Stimulated activated effector memory CD8-positive, alpha-beta T cell treated with anti-CD3 and anti-CD28 coated beads, Interleukin-12 subunit alpha, Interleukin-12 subunit beta, amount 100 ng/mL, for 72 hours (primary cell): ENCODE results near the gene CDCA3.

Source experiments
- ATAC-seq: fragments of 150-1000 bp; cut with Tn5 transposase; 2 replicates; pipeline ENCODE4 v1.10.0; 2021
- DNase-seq, 2 donors: peaks; one replicate each; pipeline ENCODE4 v3.0.0; 2021 to 2022; ENCODE audit warnings: low spot score in 2 of 2
- H3K27ac Mint-ChIP-seq: one replicate; pipeline ENCODE4 v1.8.0; 2022; ENCODE audit warnings: mild to moderate bottlenecking, mixed read lengths
- H3K36me3 Mint-ChIP-seq: one replicate; pipeline ENCODE4 v1.8.0; 2022; ENCODE audit warnings: mild to moderate bottlenecking, mixed read lengths
- H3K4me1 Mint-ChIP-seq: one replicate; pipeline ENCODE4 v1.8.0; 2022; ENCODE audit warnings: mixed read lengths
- H3K4me3 Mint-ChIP-seq: one replicate; pipeline ENCODE4 v1.8.0; 2022; ENCODE audit warnings: mild to moderate bottlenecking, mixed read lengths
- H3K9me3 Mint-ChIP-seq: one replicate; pipeline ENCODE4 v1.8.0; 2022; ENCODE audit warnings: mixed read lengths

The CDCA3 gene

GRCh38 chr12:6849976-6850560, 1.0 kb downstream of the CDCA3 start:
- Mint-ChIP-seq H3K4me3 (peak overlapping the region; percentile 84), H3K27ac (peak overlapping the region; percentile 92), H3K4me1 (peaks cover 44% of the 10 kb centered on the region), H3K36me3 (peaks cover 50% of the 10 kb centered on the region), H3K9me3 (no peaks in the 10 kb centered on the region)
- ATAC-seq (no peak), DNase-seq (no peak)

GRCh38 chr12:6849427-6849826, 1.7 kb downstream of the CDCA3 start:
- H3K4me3 Mint-ChIP-seq, result peak overlapping the region; percentile 84
- H3K36me3 Mint-ChIP-seq, result peaks cover 50% of the 10 kb centered on the region
- DNase-seq (no peak), ATAC-seq (no peak)
- peaks cover 44% of the 10 kb centered on the region for H3K4me1 Mint-ChIP-seq
- H3K9me3 Mint-ChIP-seq, result no peaks in the 10 kb centered on the region
- H3K27ac Mint-ChIP-seq, result peak overlapping the region; percentile 92

DNA sequence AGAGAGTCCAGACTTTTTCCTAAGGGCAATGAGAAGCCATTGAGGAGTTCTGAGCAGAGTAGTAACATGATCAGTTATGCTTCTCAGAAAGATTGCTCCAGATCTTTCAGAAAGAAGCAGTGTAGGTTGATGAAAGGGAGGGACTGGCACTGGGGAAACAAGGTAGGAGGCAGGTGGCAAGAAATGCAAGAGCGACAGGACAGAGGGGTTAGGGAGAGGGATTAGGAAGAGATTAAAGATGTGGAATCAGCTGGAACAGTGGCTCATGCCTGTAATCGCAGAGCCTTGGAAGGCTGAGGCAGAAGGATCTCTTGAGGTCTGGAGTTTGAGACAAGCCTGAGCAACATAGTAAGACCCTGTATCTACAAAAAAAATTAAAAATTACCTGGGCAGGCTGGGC, 3.4 kb downstream of the CDCA3 start:
- Mint-ChIP-seq H3K9me3 (no peaks in the 10 kb centered on the region), H3K36me3 (peaks cover 32% of the 10 kb centered on the region), H3K27ac (no peak overlapping the region)

GRCh38 chr12:6846316-6846869, 4.7 kb downstream of the CDCA3 start:
- DNase-seq, result no peak
- peaks cover 24% of the 10 kb centered on the region for H3K4me1 Mint-ChIP-seq
- H3K36me3 Mint-ChIP-seq, result peaks cover 19% of the 10 kb centered on the region
- no peak overlapping the region for H3K4me3 Mint-ChIP-seq
- H3K9me3 Mint-ChIP-seq, result no peaks in the 10 kb centered on the region
- H3K27ac Mint-ChIP-seq, result no peak overlapping the region
- no peak for ATAC-seq

More for the DNA sequence above, 3.4 kb downstream of the CDCA3 start:
- ATAC-seq, result no peak
- Mint-ChIP-seq H3K4me3 (no peak overlapping the region), H3K4me1 (peaks cover 26% of the 10 kb centered on the region)
- no peak for DNase-seq

- ATAC-seq (no peak), DNase-seq (no peak)
Observed at GRCh38 chr12:6845395-6845794, 5.7 kb downstream of the CDCA3 start.

GRCh38 chr12:6843118-6843902, 7.8 kb downstream of the CDCA3 start:
- H3K4me1 Mint-ChIP-seq, result no peaks in the 10 kb centered on the region
- peaks cover 7% of the 10 kb centered on the region for H3K36me3 Mint-ChIP-seq
- no peak for ATAC-seq
- no peak overlapping the region for H3K27ac Mint-ChIP-seq
- H3K4me3 Mint-ChIP-seq, result no peak overlapping the region
- H3K9me3 Mint-ChIP-seq, result no peaks in the 10 kb centered on the region
- no peak for DNase-seq

More at GRCh38 chr12:6845395-6845794, 5.7 kb downstream of the CDCA3 start:
- H3K4me3 Mint-ChIP-seq, result no peak overlapping the region
- no peak overlapping the region for H3K27ac Mint-ChIP-seq
- no peaks in the 10 kb centered on the region for H3K9me3 Mint-ChIP-seq
- peaks cover 14% of the 10 kb centered on the region for H3K4me1 Mint-ChIP-seq
- peaks cover 13% of the 10 kb centered on the region for H3K36me3 Mint-ChIP-seq

DNA sequence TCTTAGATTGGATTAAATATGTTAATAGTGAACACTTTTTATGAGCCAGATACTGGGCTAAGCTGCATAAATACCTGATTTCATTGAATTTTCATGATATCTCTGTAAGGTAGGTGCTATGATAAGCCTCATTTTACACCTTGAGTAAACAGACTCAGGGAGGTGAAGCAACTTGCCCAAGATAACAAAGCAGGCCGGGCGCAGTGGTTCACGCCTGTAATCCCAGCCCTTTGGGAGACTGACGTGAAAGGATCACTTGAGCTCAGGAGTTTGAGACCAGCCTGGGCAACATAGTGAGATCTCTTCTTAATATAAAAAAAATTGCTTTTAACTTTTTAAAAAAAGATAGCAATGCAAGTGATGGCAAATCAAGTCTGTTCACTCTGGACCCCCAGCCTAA, 9.0 kb downstream of the CDCA3 start:
- H3K9me3 Mint-ChIP-seq, result no peaks in the 10 kb centered on the region
- no peak overlapping the region for H3K4me3 Mint-ChIP-seq
- H3K36me3 Mint-ChIP-seq, result no peaks in the 10 kb centered on the region
- ATAC-seq (no peak), DNase-seq (no peak)
- no peaks in the 10 kb centered on the region for H3K4me1 Mint-ChIP-seq
- H3K27ac Mint-ChIP-seq, result no peak overlapping the region

- H3K4me3 Mint-ChIP-seq, result no peak within 1 kb of the TSS
- peaks cover under 1% of the 10 kb centered on the region for H3K4me1 Mint-ChIP-seq
- H3K27ac Mint-ChIP-seq, result no peak within 1 kb of the TSS
- DNase-seq, result no peak
- no peaks in the 10 kb centered on the region for H3K9me3 Mint-ChIP-seq
- H3K36me3 Mint-ChIP-seq, result no peaks in the 10 kb centered on the region
- ATAC-seq, result no peak
Observed at GRCh38 chr12:6840761-6841515, 10.1 kb downstream of the CDCA3 start, which contains the start of gene GNB3. GNB3 (plus strand) TSS chr12:6840925; CDS start chr12:6841288, 363 bp downstream.

GRCh38 chr12:6840330-6840729, 10.8 kb downstream of the CDCA3 start:
- Mint-ChIP-seq H3K36me3 (no peaks in the 10 kb centered on the region), H3K4me3 (no peak overlapping the region), H3K27ac (no peak overlapping the region), H3K4me1 (peaks cover 6% of the 10 kb centered on the region), H3K9me3 (no peaks in the 10 kb centered on the region)
- ATAC-seq (no peak), DNase-seq (no peak)

DNA sequence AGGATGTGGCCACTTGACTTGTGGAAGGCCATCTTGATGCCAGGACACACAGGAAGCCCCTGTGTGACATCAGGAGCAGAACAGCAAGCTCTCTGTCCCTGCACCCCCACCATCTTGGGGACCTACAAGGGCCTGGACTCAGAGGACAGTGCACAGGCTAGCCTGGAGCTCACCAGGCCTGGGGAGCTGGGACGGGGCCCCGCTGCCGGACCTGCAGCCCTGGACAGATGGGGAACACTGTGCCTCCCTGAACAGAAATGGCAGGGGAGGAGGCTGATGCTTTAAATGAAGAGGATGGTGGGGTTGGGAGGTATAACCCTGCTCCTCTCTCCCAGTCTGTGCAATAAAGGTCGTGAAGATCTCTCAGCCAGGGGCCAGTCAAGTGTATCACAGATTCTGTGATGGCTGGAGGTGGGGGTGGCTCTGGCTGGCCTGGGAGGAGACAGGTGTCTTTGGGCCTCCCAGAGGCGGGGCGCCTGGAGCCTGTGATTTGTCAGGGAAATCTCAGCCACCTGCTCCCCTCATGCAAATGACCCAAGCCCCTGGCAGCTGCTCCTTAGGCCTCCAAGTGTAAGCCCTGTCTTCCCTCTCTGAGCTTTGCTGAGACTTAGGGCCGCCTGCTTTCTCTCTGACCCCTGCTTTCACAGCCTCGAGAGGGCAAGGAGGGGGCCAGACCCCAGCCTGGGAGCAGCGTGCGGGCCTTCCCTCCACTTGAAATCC, 11.4 kb downstream of the CDCA3 start:
- H3K27ac Mint-ChIP-seq, result no peak overlapping the region
- H3K9me3 Mint-ChIP-seq, result no peaks in the 10 kb centered on the region
- ATAC-seq, result no peak

GRCh38 chr12:6838854-6839253, 12.2 kb downstream of the CDCA3 start:
- no peak for ATAC-seq
- peaks cover 18% of the 10 kb centered on the region for H3K4me1 Mint-ChIP-seq

More for the DNA sequence above, 11.4 kb downstream of the CDCA3 start:
- Mint-ChIP-seq H3K4me3 (no peak overlapping the region), H3K4me1 (peaks cover 11% of the 10 kb centered on the region), H3K36me3 (no peaks in the 10 kb centered on the region)
- DNase-seq, result no peak

GRCh38 chr12:6837370-6838060, 13.6 kb downstream of the CDCA3 start:
- H3K27ac Mint-ChIP-seq, result no peak overlapping the region
- ATAC-seq (no peak), DNase-seq (no peak)
- H3K4me3 Mint-ChIP-seq, result no peak overlapping the region
- peaks cover 18% of the 10 kb centered on the region for H3K4me1 Mint-ChIP-seq
- H3K9me3 Mint-ChIP-seq, result no peaks in the 10 kb centered on the region
- no peaks in the 10 kb centered on the region for H3K36me3 Mint-ChIP-seq

More at GRCh38 chr12:6838854-6839253, 12.2 kb downstream of the CDCA3 start:
- Mint-ChIP-seq H3K4me3 (no peak overlapping the region), H3K27ac (no peak overlapping the region), H3K9me3 (no peaks in the 10 kb centered on the region), H3K36me3 (no peaks in the 10 kb centered on the region)
- no peak for DNase-seq

GRCh38 chr12:6836851-6837250, 14.2 kb downstream of the CDCA3 start:
- H3K27ac Mint-ChIP-seq, result no peak overlapping the region

DNA sequence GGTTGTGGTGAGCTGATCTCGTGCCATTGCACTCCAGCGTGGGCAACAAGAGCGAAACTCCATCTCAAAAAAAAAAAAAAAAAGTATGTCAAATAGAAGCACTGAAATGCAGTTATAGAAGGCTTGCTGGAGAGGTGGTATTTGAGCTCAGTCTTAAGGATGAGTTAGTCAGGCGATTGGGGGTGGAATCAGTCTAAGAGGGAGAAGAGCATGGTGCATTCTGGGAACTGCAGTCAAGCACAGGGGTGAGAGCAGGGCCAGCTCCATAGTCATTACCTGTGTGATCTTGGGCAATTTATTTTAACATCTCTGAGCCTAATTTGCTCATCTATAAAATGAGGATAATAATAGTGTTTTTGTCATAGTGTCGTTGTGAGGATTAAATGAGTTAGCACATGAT, 16.2 kb downstream of the CDCA3 start:
- Mint-ChIP-seq H3K9me3 (no peaks in the 10 kb centered on the region), H3K4me1 (peaks cover 18% of the 10 kb centered on the region), H3K4me3 (no peak overlapping the region), H3K27ac (no peak overlapping the region), H3K36me3 (no peaks in the 10 kb centered on the region)
- ATAC-seq, result no peak
- no peak for DNase-seq

More at GRCh38 chr12:6836851-6837250, 14.2 kb downstream of the CDCA3 start:
- Mint-ChIP-seq H3K4me1 (peaks cover 18% of the 10 kb centered on the region), H3K4me3 (no peak overlapping the region), H3K36me3 (no peaks in the 10 kb centered on the region), H3K9me3 (no peaks in the 10 kb centered on the region)
- no peak for DNase-seq
- no peak for ATAC-seq
